NCI-H146 (cell line): ENCODE data around the gene FERMT2.
"Not testable (repeated sequence)": the region's sequence is repeated elsewhere in the genome, so short reads cannot be mapped to it uniquely, and the experiment has no call there.

Experiments
- DNase-seq: peaks from one replicate; lab custom pipeline; 2025; lab: John Stamatoyannopoulos, UW

FERMT2 gene

DNA sequence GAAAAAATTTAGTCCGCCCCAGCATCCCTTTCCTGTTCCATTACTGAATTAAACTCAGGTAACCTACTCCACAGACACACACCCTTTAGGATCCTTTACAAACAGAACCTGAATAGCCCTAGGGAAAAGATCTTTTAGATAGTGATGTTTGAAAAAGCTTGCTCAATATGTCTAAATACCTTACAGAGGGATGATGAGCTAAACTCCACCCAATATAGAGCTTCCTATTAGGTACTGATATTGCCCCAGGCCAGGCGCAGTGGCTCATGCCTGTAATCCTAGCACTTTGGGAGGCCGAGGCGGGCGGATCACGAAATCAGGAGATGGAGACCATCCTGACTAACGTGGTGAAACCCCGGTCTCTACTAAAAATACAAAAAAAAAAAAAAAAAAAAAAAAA lies 50.1 kb downstream of the FERMT2 start:
- no peak for DNase-seq

DNA sequence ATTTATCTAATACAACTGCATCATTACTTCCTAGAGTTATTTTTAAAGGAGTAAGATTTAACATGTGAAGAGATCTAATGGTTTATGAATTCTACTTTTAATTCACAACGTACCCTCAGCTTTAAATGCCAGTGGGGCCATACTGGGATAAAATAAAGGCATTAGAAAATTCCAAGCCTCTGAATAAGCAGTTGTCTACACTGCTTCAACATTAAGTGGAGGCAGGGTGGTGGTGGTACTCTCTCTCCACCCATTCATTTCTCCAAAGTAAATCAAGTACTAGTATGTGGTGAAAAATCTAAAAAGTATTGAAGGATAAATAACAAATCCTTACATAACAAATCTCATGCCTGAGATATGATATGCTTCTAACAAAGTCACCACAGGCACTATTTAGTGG lies 52.4 kb downstream of the FERMT2 start:
- no peak for DNase-seq

DNA sequence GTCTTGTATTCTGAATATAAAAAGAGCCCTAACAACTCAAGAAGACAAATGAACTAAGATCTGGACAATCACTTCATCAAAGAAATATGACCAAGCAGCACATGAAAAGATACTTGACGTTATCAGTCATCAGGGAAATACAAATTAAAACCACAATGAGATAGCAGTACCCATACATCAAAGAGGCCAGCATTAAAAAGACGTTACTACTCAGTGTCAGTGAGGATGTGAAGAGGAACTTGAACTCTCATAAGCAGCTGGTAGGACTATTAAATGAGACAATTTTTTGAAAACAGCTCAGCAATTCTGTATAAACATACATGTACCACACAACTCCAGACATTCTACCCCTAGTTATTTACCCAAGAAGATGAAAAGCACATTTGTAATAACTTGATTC lies 55.9 kb downstream of the FERMT2 start:
- no peak for DNase-seq

DNA sequence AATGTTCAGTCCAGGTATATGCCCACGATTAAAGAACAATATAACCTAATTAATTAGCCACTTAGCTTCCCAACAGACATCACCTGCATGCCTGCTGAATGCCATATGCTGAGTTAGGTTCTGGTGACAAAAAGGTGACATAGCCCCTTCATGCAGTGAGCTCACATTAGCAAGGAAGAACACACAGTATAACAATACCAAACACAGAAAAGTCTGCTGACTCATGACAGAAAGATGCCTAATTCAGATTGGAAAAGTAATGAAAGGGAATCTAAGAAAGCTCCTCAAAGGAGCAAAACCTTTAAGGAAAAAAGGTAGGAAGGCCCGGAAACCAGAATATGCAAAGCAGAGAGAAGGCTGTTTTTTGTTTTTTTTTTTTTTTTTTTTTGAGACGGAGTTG lies 59.0 kb downstream of the FERMT2 start:
- DNase-seq = no peak

DNA sequence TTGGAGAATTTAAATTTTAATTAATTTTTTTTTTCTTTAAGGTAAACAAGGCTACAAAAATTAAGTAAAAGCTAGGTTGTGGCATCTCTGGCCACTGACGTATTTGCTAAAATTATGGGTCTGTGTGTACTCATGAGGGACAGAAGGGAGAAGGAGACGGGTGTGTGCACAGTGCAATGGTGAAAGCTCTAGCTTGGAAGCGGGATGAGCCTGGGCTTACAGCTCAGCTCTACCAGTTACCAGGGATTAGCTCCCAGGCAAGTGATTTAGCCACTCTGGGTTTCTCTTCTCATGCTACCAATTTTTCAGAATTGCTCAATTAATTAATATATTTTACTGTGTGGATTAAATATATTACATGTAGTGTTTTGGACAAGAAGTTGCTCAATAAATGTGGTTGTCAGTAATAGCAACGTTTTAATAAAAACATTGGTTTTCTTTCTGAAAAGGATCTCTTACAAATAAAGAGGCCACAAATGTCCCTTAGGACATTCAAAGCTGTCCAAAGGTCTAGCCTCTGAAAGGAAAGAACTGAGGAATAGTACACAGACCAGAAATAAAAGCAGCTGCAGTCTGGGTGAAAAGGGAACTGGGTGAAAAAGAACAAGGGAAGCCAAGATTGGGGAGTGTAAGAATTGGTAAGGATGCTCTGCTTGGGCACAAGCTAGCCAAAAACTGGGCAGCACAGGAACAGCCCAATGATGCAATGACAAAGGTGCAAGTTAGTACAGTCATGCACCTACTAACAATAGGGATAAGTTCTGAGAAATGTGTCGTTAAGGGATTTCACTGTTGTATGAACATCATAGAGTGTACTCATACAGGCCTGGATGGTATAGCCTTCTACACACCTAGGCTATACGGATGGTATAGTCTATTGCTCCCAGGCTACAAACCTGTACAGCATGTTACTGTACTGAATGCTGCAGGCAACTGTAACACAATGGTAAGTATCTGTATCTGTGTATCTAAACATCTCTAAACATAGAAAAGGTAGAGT lies 61.7 kb downstream of the FERMT2 start:
- no peak for DNase-seq

DNA sequence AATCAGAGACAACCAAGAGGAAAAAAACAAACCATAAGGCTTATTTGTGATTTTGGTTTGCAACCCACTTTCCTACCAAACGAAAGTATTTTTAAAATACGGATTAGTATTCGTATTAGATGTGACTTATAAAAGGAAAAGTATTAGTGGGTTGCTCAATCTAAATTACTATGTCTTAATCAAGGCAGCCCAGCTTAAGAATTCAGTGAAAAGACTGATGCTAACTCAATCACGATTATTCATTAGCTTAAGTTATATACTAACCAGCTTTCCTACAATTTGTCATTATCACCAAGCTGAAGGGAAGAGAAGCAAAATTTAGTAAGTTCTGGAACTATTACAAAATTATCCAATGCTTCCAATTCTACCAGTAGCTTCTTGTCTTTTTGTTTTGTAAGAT lies 62.7 kb downstream of the FERMT2 start:
- no peak for DNase-seq

DNA sequence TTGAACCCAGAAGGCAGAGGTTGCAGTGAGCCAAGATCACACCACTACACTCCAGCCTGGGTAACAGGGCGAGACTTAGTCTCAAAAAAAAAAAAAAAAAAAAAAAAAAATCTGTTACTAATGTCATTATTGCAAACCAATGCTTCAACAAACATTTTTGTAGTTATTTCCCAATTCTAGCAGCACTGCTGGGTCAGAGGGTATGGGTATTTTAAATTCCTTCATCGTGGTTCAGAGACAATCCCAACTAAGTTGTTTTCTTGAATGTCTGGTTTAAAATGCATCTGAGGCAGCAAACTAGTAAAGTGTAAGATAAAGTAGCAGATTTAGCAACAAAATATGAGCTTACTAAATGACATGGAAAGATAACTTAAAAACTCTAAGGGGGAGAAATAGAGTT lies 65.6 kb downstream of the FERMT2 start:
- DNase-seq = no peak

DNA sequence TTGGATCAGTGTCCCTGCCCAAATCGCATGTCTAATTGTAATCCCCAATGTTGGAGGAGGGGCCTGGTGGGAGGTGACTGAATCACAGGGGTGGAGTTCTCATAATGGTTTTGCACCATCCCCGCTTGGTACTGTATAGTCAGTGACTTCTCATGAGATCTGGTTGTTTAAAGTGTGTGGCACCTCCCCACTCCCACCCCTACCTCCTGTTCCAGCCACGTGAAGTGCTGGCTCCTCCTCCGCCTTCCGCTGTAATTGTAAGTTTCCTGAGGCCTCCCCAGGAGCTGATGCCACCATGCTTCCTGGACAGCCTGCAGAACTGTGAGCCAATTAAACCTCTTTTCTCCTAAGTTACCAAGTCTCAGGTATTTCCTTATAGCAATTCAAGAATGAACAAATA lies 67.2 kb downstream of the FERMT2 start:
- DNase-seq = no peak

DNA sequence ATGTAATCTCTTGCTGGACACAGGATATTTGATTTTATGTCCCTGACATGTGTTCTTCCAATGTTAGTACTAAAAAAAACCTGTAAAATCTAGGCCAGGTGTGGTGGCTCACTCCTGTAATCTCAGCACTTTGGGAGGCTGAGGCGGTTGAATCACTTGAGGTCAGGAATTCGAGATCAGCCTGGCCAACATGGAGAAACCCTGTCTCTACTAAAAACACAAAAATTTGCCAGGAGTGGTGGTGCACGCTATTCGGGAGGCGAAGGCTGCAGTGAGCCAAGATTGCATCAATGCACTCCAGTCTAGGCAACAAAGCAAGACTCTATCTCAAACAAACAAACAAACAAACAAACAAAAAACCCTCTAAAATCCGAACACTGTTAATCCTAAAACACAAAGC lies 68.0 kb downstream of the FERMT2 start:
- no peak for DNase-seq

DNA sequence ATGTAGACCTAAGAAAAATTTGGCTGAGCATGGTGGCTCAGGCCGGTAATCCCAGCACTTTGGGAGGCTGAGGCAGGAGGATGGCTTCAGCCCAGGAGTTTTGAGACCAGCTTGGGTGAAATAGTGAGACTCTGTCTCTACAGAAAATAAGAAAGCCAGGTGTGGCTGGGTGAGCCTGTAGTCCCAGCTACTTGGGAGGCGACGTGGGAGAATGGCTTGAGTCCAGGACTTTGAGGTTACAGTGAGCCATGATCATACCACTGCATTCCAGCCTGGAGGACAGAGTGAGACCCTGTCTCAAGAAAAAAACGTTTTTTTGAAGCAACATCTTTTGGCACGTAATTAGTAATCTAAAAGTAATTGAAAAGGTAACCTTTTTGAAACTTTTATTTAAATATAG lies 70.9 kb downstream of the FERMT2 start:
- no peak for DNase-seq

DNA sequence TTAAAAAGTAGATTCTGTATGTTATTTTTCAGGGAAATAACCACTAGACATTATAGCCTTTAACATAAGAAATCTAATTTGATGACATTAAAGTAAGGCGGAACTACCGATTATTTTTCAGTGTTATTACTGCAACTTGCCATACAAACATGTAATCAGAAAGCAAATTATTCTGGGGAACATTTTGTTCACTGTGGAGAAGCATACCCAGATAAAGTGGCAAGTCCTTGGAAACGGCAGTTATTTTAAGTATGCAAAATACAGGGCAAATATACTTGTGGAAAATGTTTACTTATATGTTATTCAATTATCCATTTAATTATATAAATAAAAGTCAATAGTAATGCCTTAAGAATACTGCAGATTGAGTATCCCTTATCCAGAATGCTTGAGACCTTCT lies 71.9 kb downstream of the FERMT2 start:
- no peak for DNase-seq

DNA sequence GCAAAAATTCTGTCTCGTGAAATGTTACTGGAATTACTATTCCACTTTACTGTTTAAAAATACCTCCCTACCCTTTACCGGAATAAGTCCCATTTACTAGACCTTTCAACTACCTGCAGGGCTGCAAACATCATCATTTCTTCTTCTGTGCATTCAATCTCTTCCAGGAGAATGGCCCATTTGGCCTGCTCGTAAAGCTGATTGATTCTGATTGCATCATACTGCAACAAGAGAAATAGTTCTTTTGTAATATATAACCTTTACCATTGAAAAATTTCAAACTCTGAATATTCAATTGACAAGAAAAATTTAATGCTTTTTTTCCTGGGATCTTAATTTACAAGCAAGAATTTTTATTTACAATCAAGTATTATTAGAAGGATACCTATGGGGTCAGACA lies 72.4 kb downstream of the FERMT2 start:
- no peak for DNase-seq

DNA sequence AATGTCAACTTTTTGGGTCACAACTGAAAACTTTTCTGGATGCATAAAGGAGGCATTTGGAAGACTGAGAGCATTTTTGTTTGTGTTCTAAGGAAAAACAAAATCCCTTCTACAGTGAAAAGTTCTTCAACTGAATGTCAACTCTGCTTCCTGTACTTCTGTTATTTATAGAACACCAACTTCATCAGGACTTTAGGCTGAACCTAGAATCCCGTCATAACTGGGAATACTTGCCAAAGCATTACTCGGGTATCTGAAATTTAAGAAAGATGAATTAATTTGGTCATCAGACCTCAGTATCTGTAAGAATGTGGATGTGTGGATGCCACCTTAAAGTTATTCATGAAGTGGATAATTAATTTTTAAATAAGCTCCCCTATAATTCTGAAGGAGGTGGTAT lies 73.2 kb downstream of the FERMT2 start:
- no peak for DNase-seq

DNA sequence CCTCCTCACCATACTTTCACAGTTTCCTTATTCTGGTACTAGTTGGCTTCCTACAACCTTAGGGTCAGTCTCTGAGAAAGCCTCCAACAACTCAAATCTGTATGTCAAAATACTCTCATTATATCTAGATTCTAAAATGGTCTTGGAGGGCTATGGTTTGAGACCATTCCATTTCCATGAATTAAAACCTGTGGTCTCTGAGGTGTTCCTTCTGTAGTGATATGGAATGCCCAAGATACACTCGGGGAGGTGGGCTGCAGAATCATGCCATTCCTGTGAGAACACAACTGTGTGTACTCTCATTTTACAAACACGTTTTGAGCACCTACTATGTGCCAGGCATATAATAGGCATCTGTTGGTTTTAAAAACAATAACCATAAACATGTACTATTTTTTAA lies 74.0 kb downstream of the FERMT2 start:
- no peak for DNase-seq

DNA sequence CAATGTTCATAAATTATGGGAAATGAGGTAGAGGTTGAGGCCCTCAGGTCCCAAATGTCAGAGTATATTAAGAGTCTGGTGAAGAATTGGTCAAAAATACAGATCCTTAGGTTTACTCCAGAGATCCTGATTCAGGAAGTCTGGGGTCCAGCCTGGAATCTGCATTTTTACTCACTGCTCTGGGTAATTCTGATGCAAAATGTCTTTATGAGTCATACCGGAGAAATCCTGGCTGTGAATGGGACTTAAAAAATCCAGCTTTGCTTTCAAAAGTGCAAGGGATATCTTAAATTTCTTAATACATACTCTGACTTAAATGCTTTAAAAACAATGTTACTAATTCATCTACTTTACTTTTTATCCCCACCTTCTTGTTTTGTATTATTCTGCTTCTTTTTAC lies 74.5 kb downstream of the FERMT2 start:
- DNase-seq = no peak

DNA sequence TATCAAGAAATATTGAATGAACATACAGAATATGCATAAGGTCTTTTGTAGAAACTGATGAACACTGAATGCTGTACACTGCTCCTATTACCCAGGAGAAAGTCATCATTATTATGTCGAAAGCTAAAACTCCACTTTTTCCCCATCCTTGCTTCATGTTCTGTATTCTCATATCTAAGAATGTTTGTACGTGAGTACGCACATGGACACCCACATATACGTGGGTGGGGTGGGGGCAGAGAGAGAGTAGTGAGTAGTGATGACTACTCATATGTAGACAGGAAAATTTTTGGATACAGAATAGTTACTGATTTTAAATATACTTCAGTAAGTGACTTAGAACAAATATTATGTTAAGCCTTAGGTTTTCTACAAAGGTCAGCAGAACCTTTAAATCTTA lies 75.1 kb downstream of the FERMT2 start:
- no peak for DNase-seq

DNA sequence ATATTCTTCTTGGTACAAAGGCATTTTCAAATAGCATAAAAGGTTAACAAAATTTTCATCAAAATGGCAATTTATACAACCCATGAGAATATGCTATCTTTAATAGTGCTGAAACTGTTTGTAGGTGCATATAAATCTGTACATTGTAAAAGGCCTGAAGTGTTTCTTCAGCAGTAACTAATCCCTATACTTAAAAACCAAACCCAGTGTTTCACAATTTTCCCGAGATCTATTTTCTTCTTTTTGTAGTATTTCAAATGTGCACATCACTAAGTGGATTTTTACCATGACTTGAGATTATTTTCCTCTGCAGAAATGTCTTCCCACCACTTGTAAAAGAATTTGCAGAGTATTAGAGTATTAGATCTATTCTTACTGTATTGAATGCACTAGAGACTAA lies 76.5 kb downstream of the FERMT2 start:
- no peak for DNase-seq

DNA sequence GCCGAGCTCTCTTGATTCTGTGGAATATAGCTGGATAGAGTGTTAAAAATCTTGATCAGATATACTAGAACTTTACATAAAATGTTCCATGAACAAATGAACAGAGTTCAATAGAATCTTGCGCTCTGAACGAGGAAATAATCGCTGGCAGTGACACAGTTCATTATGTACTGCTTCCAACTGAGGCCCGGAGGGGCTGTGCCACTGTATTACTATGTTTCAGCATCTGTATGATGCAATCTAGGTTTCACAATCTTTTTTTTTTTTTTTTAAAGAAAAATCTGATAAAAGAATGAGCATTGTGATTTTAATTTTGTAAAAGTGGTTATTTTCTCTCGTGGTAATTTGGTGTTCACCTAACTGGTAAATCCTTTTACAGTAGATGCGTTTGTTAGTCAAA lies 77.2 kb downstream of the FERMT2 start:
- DNase-seq = no peak

DNA sequence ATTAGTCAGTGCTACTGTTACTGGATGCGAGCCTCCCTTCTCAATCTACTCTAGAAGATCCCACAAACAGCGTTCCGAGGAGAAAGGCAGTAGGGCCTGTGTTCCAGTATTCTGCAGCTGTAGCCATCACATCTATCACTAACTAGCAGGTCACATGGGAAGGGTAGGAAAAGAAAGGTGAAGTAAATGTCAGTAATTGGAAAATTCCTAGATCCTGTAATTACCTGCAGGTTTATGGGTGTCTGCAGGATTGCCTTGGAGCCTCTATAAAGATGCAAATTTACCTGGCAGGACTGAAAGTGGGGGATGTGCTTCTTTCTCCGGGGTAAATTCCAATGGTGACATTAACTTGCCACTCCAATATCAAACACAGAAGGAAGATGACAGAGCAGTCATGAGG lies 77.8 kb downstream of the FERMT2 start:
- DNase-seq = no peak

DNA sequence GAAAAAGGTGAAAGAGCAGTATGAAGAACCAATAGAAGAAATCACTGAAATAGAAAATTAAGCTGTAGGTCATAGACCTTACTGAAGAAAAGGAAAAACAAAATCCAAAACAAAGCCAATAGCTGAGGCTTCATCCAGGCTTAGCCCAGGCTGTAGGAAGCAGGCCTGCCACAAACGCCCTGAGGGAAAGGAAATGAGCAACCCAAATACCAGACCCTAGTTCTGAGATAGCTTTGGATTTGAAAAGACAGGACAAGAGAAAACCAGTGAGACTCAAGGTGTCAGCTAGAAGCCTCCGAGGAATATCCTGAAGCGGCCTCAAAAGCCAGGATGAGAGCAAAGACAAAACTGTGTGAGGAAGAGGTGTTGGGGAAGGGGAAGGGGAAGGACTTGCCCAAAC lies 79.2 kb downstream of the FERMT2 start:
- DNase-seq = no peak

DNA sequence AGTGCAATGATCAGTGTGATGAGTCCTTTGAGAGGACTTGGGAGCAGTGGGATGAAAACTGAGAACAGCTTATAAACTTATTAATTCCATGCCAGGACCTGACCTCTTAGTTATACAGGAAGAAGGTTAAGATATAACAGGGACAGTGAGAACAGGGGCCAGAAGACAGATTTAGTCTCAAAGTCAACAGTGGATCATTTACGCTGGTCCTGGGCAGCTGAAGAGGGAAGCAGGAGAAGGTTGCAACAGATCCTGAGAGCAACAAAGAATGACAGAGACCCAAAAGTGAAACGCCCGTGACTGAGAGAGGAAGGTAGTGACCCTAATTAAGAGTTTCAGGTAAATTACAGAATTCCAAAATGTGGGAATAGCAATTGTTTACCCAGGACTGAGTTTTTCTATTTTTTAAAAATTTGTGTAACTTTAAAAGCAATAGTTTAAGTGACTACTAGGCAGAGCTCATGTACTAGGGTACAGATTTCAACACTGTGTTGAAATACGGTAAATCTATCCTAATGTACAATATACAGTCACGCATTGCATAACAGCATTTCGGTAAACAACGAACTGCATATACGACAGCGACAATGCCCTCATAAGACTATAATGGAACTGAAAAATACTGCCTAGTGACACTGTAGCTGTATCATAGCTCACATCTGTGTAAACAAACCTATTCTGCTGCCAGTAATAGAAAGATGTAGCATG lies 81.8 kb downstream of the FERMT2 start:
- DNase-seq = no peak

DNA sequence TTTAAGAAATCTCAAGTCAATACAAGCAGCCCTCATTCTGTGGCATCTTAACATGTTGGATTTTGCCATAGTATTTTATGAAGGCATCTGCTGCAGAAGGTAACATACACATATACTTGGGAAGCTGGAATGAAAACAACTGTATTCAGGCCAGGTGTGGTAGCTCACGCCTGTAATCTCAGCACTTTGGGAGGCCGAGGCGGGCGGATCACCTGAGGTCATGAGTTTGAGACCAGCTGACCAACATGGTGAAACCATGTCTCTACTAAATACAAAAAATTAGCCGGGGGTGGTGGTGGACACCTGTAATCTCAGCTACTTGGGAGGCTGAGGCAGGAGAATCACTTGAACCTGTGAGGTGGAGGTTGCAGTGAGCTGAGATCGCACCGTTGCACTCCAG lies 86.0 kb downstream of the FERMT2 start:
- DNase-seq = not testable (repeated sequence)

DNA sequence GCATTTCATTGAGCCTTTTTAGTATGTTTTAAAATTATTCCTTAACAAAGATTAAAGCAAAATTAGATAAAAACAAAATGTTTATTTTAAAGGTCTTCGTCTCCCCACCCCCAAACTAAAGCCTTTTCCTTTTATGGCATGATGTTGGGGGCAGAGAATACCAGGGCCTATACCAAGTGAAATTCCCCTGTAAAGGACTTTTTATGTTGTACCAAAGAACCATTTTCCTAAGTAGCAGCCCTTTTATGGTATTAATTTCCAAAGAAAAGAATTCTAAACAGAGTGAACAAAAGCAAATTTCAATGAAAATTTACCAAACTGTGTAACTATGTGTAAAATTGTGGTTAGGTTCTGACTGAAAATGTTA lies 87.5 kb downstream of the FERMT2 start:
- no peak for DNase-seq
